ENCODE data around the gene C16orf87.

The C16orf87 gene

DNA sequence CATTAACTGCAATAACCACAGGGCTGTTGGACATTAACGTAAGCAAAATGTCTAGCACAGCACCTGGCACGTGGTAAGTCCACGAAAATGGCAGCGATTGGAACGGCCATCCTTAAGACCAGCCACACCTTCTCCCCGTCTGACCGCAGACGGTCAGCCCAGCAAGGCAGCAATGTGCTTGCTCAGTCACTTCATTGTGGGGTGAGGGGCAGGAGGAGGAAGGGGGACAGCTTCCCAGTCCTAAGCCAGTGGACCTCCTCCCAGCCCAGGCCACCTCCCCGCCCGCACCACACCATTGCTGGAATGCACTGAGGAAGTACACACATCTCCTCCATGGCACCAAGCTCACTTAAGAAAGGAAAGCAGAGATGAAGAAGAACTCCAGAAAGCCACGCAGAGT lies 74.2 kb downstream of the C16orf87 start:
- ChIA-PET POLR2A (ENCODE audit: low non-redundant PET) (no interaction called here), CTCF (no interaction called here)
- TF ChIP-seq, protein P1, sequence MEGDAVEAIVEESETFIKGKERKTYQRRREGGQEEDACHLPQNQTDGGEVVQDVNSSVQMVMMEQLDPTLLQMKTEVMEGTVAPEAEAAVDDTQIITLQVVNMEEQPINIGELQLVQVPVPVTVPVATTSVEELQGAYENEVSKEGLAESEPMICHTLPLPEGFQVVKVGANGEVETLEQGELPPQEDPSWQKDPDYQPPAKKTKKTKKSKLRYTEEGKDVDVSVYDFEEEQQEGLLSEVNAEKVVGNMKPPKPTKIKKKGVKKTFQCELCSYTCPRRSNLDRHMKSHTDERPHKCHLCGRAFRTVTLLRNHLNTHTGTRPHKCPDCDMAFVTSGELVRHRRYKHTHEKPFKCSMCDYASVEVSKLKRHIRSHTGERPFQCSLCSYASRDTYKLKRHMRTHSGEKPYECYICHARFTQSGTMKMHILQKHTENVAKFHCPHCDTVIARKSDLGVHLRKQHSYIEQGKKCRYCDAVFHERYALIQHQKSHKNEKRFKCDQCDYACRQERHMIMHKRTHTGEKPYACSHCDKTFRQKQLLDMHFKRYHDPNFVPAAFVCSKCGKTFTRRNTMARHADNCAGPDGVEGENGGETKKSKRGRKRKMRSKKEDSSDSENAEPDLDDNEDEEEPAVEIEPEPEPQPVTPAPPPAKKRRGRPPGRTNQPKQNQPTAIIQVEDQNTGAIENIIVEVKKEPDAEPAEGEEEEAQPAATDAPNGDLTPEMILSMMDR (conservative IDR thresholded peaks at IDR 0.05; ENCODE audit: low read depth): no peak
- H3K27ac ChIP-seq: no peak overlapping the region
- no peak for DNase-seq (ENCODE audit: low spot score)

DNA sequence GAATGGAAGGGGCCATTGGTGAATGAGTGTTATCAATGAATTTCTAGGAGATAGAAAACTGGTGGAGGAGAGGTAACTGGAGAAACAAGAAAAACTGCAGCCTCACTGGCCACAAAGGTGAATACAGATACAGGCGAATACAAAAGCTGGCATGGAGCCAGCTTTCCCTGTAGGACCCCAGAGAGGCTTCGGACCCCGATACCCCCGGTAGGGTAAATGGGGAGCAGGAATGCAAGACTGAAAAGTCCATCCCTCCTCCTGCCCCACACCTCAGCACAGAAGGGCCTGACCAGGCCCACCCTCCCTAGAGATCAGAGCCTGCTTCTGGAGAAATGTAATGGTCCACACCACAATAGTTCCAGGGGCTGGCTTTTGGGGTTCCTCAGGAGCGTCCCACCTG lies 78.0 kb downstream of the C16orf87 start:
- H3K27ac ChIP-seq: no peak overlapping the region
- DNase-seq (ENCODE audit: low spot score): no peak
- TF ChIP-seq, protein P1 (conservative IDR thresholded peaks at IDR 0.05; ENCODE audit: low read depth): no peak
- ChIA-PET CTCF (no interaction called here), POLR2A (ENCODE audit: low non-redundant PET) (no interaction called here)

- ChIA-PET CTCF (no interaction called here), POLR2A (ENCODE audit: low non-redundant PET) (no interaction called here)
- no peak for DNase-seq (ENCODE audit: low spot score)
These were observed 79.6 kb downstream of the C16orf87 start for GRCh38 chr16:46751381-46751780.

GRCh38 chr16:46748775-46749705 lies 81.9 kb downstream of the C16orf87 start:
- TF ChIP-seq, protein P1 (conservative IDR thresholded peaks at IDR 0.05; ENCODE audit: low read depth): no peak
- no peak for DNase-seq (ENCODE audit: low spot score)
- no peak overlapping the region for H3K27ac ChIP-seq
- ChIA-PET CTCF (no interaction called here), POLR2A (ENCODE audit: low non-redundant PET) (no interaction called here)

More at GRCh38 chr16:46751381-46751780, 79.6 kb downstream of the C16orf87 start:
- no peak overlapping the region for H3K27ac ChIP-seq
- TF ChIP-seq, protein P1 (conservative IDR thresholded peaks at IDR 0.05; ENCODE audit: low read depth): no peak

GRCh38 chr16:46747777-46748651 lies 83.0 kb downstream of the C16orf87 start, which contains the start of gene MYLK3:
MYLK3 (minus strand) TSS chr16:46748344; CDS start chr16:46748193, 151 bp downstream.
- no peak within 1 kb of the TSS for H3K27ac ChIP-seq
- DNase-seq (ENCODE audit: low spot score): no peak
- CTCF ChIA-PET: no interaction called here
- TF ChIP-seq, protein P1 (conservative IDR thresholded peaks at IDR 0.05; ENCODE audit: low read depth): no peak
- POLR2A ChIA-PET (ENCODE audit: low non-redundant PET): no interaction called here

Data from RWPE1 (cell line).